Smooth muscle cell of the pulmonary artery (primary cell): ENCODE data around the gene NDUFA6. TPM values are rescaled to one million over a fixed set of nuclear protein-coding genes. Genes with fewer than 3 reads are reported as not detected.

ENCODE experiments used
- total RNA-seq: library from RNA; depleted of rRNA; stranded (reverse); fragments of >200 nt; gene quantifications from 2 replicates; pipeline ENCODE4 v1.2.3, GENCODE V29; 2014

NDUFA6 gene
- total RNA-seq: 33.6 and 33.8 TPM in 2 replicates

DNA sequence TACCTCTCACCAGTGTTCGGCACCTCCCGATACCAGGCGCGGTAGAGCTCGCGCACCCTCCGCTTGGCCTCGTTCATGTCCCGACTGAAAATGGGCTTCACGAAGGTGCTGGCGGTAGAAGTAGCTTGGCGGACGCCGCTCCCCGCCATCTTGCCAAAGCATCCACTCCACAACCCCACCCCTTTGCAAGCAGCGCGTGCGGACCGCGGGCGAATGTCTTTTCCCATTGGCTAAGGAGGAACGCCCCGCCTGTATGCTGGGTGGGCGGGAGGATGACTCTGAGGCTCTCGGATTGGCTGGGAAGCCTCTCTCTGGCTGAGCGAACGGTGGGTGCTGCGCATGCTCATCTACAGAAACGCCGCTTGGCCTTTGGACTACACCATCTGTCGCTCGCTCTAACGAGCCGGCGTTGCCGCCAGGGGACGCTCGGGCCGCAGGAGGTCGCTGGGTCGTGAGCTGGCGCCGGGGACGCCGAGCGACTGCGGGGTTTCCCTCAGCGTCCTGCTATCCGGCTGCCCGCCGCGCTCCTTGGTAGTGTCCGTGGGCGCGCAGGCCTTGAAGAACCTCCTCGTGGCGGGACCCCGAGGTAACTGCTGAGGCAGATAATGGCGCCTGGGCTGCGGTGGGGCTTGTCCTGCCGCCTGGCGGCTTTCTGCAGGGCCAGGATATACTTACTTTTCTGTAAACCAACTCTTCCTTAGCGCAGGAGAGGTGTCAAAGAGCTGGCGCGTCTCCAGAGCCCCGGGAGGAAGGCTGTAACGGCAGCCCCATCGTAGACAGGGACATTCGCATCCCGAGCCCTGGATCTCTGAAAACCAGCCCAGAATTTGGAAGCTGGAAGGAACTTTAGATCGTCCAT, at the start of gene NDUFA6:
Gene NDUFA6 (minus strand): TSS at position 177 of the 859 bp plus-strand sequence. CDS start 28 bp downstream, at position 149.

DNA sequence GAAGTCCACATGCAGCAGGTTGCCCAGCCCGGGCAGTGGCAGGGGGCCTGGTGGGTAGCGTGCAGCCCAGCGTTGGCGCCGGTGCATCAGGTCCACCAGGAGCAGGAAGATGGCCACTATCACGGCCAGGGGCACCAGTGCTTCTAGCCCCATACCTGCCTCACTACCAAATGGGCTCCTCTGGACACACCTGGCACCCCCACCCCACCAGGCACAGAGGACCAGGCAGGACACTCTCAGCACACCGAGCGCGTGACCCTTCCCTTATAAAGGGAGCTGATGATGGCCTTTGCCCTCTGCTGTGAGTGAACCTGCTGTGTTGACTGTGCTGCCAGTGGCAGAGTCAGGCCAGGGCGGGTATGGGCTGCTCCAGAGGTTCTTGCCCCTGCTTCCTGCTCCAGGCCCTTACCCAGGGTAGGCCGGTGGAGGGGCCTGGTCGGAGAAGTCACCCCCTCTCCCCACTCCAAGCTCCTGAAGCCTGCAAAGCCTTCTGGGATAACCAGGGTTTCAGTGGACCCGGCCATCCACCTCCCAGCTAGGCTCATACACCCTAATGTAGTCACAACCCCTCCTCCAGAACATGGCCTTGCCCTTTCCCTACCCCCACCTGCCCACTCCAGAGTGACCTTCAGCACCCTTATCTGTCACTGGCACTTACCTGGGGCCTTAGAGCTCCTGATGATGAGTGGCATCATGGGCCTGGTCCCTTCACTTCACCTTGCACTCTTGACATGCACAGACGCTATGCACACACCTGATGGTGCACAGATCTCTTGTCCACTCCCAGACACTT, 40.3 kb upstream of the NDUFA6 start, which contains the start of gene CYP2D6:
Gene CYP2D6 (minus strand): TSS at position 172 of the 793 bp plus-strand sequence. CDS start 19 bp downstream, at position 153.

GRCh38 chr22:42079319-42080251, 11.0 kb downstream of the NDUFA6 start, which contains the start of gene SMDT1:
SMDT1 (plus strand) TSS chr22:42079700; CDS start chr22:42079769, 69 bp downstream.

GRCh38 chr22:42074132-42074811, 16.3 kb downstream of the NDUFA6 start, which contains the start of gene PHETA2:
PHETA2 (plus strand) TSS chr22:42074248; CDS start chr22:42077294, 3,046 bp downstream.

DNA sequence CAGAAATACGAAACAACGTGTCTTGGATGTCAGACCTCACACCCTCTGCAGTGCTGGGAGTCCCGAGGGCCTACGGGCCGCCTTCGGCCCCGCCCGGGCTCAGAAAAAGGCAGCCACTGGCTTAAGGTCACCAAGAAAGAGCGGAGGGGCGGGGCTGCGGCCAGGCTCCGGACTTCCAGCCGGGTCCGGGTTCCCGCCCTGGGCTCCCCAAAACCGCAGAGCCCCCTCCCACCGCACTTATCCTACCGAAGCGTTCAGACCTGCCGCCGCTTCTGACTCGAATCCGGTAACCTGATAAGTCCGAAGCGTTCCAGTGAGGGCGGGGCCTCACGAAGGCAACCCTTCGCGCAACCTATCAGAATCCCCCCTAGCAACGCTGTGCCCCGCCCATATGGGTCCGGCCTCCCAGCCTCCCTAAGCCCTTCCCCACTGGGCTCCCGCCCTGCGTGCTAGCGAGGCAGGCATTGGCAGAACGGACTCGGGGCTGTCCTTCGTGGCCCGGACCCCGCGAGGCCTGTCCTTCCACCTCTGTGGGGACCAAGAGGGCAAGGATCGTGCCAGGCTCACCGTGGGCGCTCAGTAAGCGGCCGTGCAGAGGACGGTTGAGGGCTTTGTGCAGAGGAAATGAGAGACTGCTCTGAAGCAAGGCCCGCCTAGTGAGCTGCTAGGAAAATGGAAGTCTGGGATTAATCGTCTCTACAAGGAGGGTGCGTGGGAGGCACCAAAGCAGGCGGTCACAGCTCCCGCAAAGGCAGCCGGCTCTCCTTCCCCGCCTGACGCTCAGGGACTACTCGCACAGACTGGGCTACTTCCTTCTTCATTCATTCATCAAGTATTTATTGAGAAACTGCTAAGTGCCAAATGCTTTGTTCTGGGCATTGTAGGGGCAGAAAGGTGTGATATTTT, 19.8 kb downstream of the NDUFA6 start, which contains the start of gene NAGA:
Gene NAGA (minus strand): TSS at position 296 of the 906 bp plus-strand sequence. CDS start 515 bp downstream, outside the sequence.

Other genes with a start within 250 kb of the NDUFA6 start
- not detected in 2 replicates for gene SHISA8, start 175.7 kb downstream of the NDUFA6 start, total RNA-seq
- not detected in 2 replicates for gene TNFRSF13C, start 164.0 kb downstream of the NDUFA6 start, total RNA-seq
- 3.9 and 6.8 TPM in 2 replicates for gene CENPM, start 143.6 kb downstream of the NDUFA6 start, total RNA-seq
- gene SEPTIN3, start 121.3 kb downstream of the NDUFA6 start, total RNA-seq: 0.07 and 0.30 TPM in 2 replicates
- gene WBP2NL, start 92.0 kb downstream of the NDUFA6 start, total RNA-seq: 0.52 and 0.73 TPM in 2 replicates
- 51.0 and 56.8 TPM in 2 replicates for gene NAGA, start 20.0 kb downstream of the NDUFA6 start, total RNA-seq
- 27.2 and 30.9 TPM in 2 replicates for gene PHETA2, start 16.5 kb downstream of the NDUFA6 start, total RNA-seq
- 5.5 and 10.5 TPM in 2 replicates for gene SMDT1, start 11.1 kb downstream of the NDUFA6 start, total RNA-seq
- 0.20 and 0.43 TPM in 2 replicates for gene CYP2D6, start 40.0 kb upstream of the NDUFA6 start, total RNA-seq
- 22.4 and 25.4 TPM in 2 replicates for gene TCF20, start 179.9 kb upstream of the NDUFA6 start, total RNA-seq